ENCODE data around the gene RAB18. TPM values are rescaled to one million over a fixed set of nuclear protein-coding genes. Genes with fewer than 3 reads are reported as not detected.

RAB18 gene
- total RNA-seq, 4 donors from 2014 or later, result 46.0 to 51.6 (median 47.1) TPM

DNA sequence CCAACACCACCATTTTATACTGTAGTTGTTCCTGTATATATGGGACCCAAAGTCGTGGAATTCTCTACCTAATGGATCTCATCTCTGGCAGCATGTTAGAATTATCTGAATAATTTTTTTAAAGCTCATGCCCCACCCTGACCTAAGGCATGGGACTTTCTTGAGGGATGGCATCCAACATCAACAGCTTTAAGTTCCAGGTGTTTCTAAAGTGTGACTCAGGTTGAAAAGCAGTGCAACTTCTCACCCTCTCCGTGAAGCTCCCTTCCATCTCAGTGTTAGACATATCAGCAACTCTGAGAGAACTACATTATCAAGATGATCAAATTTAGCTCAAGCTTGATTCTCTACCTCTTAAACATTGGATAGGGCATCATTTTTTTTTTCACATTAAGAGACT is 18.1 kb upstream of the RAB18 start:
- intact Hi-C loops (cut with DNase I; ENCODE audit: low total_unique reads) (no loop called here), in situ Hi-C loops (cut with MboI; ENCODE audit: low sequenced_read_pairs in 4 of 4) (no loop called here)
- no peaks in the 10 kb centered on the region for H3K9me3 ChIP-seq
- no peak for TF ChIP-seq POLR2A (IDR thresholded peaks at IDR 0.05)
- TF ChIP-seq, protein P1, sequence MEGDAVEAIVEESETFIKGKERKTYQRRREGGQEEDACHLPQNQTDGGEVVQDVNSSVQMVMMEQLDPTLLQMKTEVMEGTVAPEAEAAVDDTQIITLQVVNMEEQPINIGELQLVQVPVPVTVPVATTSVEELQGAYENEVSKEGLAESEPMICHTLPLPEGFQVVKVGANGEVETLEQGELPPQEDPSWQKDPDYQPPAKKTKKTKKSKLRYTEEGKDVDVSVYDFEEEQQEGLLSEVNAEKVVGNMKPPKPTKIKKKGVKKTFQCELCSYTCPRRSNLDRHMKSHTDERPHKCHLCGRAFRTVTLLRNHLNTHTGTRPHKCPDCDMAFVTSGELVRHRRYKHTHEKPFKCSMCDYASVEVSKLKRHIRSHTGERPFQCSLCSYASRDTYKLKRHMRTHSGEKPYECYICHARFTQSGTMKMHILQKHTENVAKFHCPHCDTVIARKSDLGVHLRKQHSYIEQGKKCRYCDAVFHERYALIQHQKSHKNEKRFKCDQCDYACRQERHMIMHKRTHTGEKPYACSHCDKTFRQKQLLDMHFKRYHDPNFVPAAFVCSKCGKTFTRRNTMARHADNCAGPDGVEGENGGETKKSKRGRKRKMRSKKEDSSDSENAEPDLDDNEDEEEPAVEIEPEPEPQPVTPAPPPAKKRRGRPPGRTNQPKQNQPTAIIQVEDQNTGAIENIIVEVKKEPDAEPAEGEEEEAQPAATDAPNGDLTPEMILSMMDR (IDR thresholded peaks at IDR 0.05 in 4 of 5, conservative IDR thresholded peaks at IDR 0.05 in 1 of 5), result no peak
- H3K27ac ChIP-seq, result no peak overlapping the region
- ATAC-seq, result no peak
- H3K36me3 ChIP-seq, result no peaks in the 10 kb centered on the region
- DNase-seq, result no peak
- H3K4me1 ChIP-seq, result no peaks in the 10 kb centered on the region
- H3K4me3 ChIP-seq, result no peak overlapping the region
- H3K27me3 ChIP-seq, result peaks cover 0 to 5% (median 0%) of the 10 kb centered on the region in 3 donors

DNA sequence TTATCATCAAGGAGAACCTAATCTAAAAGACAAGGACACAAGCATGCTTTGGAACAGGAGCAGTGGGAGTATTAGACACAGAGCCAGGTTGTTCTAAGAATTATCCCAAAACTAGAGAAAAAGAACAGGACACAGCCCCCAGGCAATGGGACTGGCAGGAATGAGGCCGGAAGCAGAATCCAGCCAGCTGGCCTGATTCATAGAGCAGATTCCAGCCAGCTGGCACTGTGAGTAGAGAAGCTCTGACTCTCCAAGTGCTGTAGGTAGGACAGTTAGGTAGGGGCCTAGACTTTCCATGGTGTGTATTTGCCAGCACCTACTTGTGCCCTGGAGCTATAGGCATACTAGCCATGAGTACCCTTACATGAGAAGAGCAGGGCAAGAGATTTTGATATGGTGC is 13.3 kb upstream of the RAB18 start:
- in situ Hi-C loops (cut with MboI; ENCODE audit: low sequenced_read_pairs in 4 of 4), result no loop called here

DNA sequence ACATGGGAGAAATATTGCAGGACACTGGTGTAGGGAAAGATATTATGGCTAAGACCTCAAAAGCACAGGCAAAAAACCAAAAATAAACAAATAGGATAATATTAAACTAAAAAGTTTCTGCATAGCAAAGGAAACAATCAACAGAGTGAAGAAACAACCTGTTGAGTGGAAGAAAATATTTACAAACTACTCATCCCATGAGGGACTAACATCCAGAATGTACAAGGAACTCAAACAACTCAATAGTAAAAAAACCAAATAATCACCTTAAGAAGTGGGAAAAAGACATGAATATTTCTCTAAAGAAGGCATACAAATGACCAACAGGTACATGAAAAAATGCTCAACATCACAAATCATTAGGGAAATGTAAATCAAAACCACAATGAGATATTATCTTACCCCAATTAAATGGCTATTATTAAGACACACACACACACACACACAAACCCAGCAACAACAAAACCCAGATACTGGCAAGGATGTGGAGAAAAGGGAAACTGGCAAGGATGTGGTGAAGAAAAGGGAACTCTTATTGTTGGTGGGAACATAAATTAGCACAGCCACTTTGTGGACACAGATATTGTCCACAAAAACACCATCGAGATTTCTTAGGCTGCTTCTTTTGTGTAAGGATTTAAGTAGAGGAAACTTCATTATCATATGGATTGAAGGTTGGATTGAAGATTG is 9.8 kb upstream of the RAB18 start:
- Histone ChIP-seq H3K36me3 (no peaks in the 10 kb centered on the region), H3K9me3 (no peaks in the 10 kb centered on the region), H3K27ac (no peak overlapping the region), H3K4me3 (no peak overlapping the region), H3K27me3 (no peaks in the 10 kb centered on the region), H3K4me1 (no peaks in the 10 kb centered on the region)
- no peak for ATAC-seq
- intact Hi-C loops (cut with DNase I; ENCODE audit: low total_unique reads) (no loop called here), in situ Hi-C loops (cut with MboI; ENCODE audit: low sequenced_read_pairs in 4 of 4) (no loop called here)
- no peak for DNase-seq
- TF ChIP-seq, protein P1 (IDR thresholded peaks at IDR 0.05 in 4 of 5, conservative IDR thresholded peaks at IDR 0.05 in 1 of 5), result no peak
- no peak for TF ChIP-seq POLR2A (IDR thresholded peaks at IDR 0.05)

More for the DNA sequence above, 13.3 kb upstream of the RAB18 start:
- Histone ChIP-seq H3K9me3 (no peaks in the 10 kb centered on the region), H3K4me1 (no peaks in the 10 kb centered on the region), H3K27me3 (peaks cover 0 to 5% (median 0%) of the 10 kb centered on the region in 3 donors), H3K4me3 (no peak overlapping the region), H3K27ac (no peak overlapping the region), H3K36me3 (no peaks in the 10 kb centered on the region)
- no peak for TF ChIP-seq POLR2A (IDR thresholded peaks at IDR 0.05)
- TF ChIP-seq, protein P1 (IDR thresholded peaks at IDR 0.05 in 4 of 5, conservative IDR thresholded peaks at IDR 0.05 in 1 of 5), result no peak
- ATAC-seq, result no peak
- intact Hi-C loops (cut with DNase I; ENCODE audit: low total_unique reads), result no loop called here
- no peak for DNase-seq

DNA sequence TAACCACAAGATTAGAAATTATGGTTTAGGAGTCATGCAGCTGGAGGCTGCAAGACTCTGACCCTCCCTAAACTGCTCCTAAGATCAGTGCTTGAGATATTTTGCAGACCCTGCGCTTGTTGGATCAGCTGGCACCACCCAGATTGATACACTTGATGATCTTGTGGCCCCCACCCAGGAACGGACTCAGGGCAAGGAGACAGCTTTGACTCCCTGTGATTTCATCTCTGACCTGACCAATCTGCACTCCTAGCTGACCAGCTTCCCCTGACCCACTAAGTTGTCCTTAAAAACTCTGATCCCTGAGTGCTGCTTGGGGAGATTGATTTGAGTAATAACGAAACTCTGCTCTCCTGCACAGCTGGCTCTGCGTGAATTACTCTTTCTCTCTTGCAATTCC is 8.0 kb upstream of the RAB18 start:
- Histone ChIP-seq H3K27ac (no peak overlapping the region), H3K9me3 (no peaks in the 10 kb centered on the region), H3K36me3 (no peaks in the 10 kb centered on the region), H3K4me3 (no peak overlapping the region), H3K4me1 (no peaks in the 10 kb centered on the region), H3K27me3 (no peaks in the 10 kb centered on the region)
- DNase-seq, result no peak
- TF ChIP-seq, protein P1 (IDR thresholded peaks at IDR 0.05 in 4 of 5, conservative IDR thresholded peaks at IDR 0.05 in 1 of 5), result no peak
- TF ChIP-seq POLR2A (IDR thresholded peaks at IDR 0.05), result no peak
- no peak for ATAC-seq
- in situ Hi-C loops (cut with MboI; ENCODE audit: low sequenced_read_pairs in 4 of 4) (no loop called here), intact Hi-C loops (cut with DNase I; ENCODE audit: low total_unique reads) (no loop called here)

Measured in gastrocnemius medialis (tissue), 4 donors.